ENCODE data around the gene CEACAM7. TPM values are rescaled to one million over a fixed set of nuclear protein-coding genes. Genes with fewer than 3 reads are reported as not detected.

Gene CEACAM7
- total RNA-seq, 4 donors from 2014 or later, result 0.83 to 2.1 TPM; not detected in 2

DNA sequence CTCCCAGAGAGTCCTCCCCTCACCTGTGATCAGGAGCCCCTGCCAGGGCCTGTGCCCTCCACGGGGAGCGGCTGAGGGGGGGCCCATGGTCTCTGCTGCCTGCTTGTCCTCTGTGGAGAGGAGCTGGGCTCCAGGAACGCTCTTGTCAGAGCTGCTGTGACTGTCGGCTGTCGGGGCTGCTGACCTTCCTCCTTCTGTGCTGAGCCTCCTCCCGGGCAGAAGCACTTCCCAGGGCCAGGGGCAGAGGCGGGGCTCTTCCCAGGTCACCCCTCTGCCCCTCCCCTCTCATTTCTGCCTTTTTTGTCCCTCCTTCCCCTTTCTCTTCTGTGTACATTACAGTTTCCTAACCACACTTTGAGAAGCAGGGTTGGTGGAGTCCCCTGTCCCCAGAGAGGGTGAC, 61.2 kb downstream of the CEACAM7 start, which contains the start of gene CEACAM4:
TSS of gene CEACAM4 (minus strand) at position 198 of the 400 bp plus-strand sequence. CDS start at position 87, 111 bp downstream.
- H3K27me3 ChIP-seq, result peaks cover 0 to 36% (median 0%) of the 10 kb centered on the region in 4 donors
- intact Hi-C loops (cut with DNase I), result no loop called here
- no peak within 1 kb of the TSS for H3K27ac ChIP-seq (replicated peaks in 1 of 4)
- WGBS, result 28% methylated on average over 7 of the region's 7 CpGs
- no peaks in the 10 kb centered on the region for H3K36me3 ChIP-seq
- H3K4me3 ChIP-seq, result peak within 1 kb of the TSS in 3 of 4 donors; percentile 9 to 31 (median 16)
- peak; percentile 89 for DNase-seq (ENCODE audit: extremely low spot score)
- TF ChIP-seq EP300 (IDR thresholded peaks at IDR 0.05) (no peak), POLR2AphosphoS5 (IDR thresholded peaks at IDR 0.05) (peak in 1 of 2 donors; percentile 44), POLR2A (IDR thresholded peaks at IDR 0.05; ENCODE audit: low read depth) (no peak)
- peaks cover 0 to 14% (median 5%) of the 10 kb centered on the region in 4 donors for H3K9me3 ChIP-seq
- H3K4me1 ChIP-seq, result no peaks in the 10 kb centered on the region

DNA sequence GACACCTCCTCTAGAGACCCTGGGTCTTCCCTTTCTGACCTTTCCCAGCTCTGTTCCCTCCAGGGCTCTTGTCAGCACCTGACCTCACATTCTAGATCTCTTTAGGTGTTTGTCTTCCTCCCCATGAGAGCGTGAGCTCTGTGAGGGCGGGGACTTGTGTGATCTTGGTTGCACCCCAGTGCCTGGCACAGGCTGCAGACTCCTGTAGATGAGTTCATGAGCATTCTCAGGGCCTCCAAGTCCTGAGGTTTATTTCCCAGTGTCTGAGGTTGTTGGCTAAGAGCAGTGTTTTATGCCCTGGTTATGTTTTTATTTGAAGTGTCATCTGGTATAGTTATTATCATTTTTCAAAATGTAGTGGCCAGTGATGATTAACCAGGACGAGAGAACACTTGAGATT, 61.8 kb downstream of the CEACAM7 start:
- H3K4me1 ChIP-seq, result no peaks in the 10 kb centered on the region
- WGBS, result 52% methylated on average over 3 of the region's 3 CpGs
- H3K27me3 ChIP-seq, result peaks cover 0 to 41% (median 0%) of the 10 kb centered on the region in 4 donors
- no peak overlapping the region for H3K27ac ChIP-seq (replicated peaks in 1 of 4)
- DNase-seq (ENCODE audit: extremely low spot score), result peak; percentile 70
- intact Hi-C loops (cut with DNase I), result no loop called here
- peaks cover 0 to 10% (median 4%) of the 10 kb centered on the region in 4 donors for H3K9me3 ChIP-seq
- peak overlapping the region in 2 of 4 donors; percentile 9 to 16 for H3K4me3 ChIP-seq
- no peaks in the 10 kb centered on the region for H3K36me3 ChIP-seq
- TF ChIP-seq POLR2A (IDR thresholded peaks at IDR 0.05; ENCODE audit: low read depth) (no peak), EP300 (IDR thresholded peaks at IDR 0.05) (no peak), POLR2AphosphoS5 (IDR thresholded peaks at IDR 0.05) (no peak)
- TF ChIP-seq, protein P1, sequence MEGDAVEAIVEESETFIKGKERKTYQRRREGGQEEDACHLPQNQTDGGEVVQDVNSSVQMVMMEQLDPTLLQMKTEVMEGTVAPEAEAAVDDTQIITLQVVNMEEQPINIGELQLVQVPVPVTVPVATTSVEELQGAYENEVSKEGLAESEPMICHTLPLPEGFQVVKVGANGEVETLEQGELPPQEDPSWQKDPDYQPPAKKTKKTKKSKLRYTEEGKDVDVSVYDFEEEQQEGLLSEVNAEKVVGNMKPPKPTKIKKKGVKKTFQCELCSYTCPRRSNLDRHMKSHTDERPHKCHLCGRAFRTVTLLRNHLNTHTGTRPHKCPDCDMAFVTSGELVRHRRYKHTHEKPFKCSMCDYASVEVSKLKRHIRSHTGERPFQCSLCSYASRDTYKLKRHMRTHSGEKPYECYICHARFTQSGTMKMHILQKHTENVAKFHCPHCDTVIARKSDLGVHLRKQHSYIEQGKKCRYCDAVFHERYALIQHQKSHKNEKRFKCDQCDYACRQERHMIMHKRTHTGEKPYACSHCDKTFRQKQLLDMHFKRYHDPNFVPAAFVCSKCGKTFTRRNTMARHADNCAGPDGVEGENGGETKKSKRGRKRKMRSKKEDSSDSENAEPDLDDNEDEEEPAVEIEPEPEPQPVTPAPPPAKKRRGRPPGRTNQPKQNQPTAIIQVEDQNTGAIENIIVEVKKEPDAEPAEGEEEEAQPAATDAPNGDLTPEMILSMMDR (IDR thresholded peaks at IDR 0.05), result no peak

DNA sequence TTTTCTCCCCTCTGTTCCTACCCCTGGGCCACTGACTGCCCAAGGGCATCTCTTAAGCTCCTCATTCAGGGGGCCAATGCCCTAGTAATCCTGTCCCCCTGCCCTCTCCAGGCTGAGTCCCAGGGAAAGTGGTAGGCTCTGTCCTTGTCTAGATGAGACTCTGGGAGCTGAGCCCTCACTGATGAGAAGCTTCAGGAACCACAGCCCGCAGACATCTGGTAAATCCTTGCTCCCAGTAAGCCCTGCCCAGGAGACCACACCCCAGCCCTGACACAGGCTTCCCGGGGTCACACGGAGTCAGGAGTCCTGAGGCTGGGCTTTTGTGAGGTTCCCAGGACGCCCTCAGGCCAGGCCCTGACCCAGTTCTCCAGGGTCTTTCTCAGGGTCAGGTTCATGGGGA, 63.1 kb downstream of the CEACAM7 start:
- DNase-seq (ENCODE audit: extremely low spot score), result no peak
- H3K4me3 ChIP-seq, result no peak overlapping the region
- TF ChIP-seq POLR2AphosphoS5 (IDR thresholded peaks at IDR 0.05) (no peak), EP300 (IDR thresholded peaks at IDR 0.05) (no peak), POLR2A (IDR thresholded peaks at IDR 0.05; ENCODE audit: low read depth) (no peak)
- TF ChIP-seq, protein P1 (IDR thresholded peaks at IDR 0.05), result no peak
- no peaks in the 10 kb centered on the region for H3K36me3 ChIP-seq
- H3K27ac ChIP-seq (replicated peaks in 1 of 4), result no peak overlapping the region
- peaks cover 0 to 54% (median 0%) of the 10 kb centered on the region in 4 donors for H3K27me3 ChIP-seq
- intact Hi-C loops (cut with DNase I), result no loop called here
- H3K9me3 ChIP-seq, result no peaks in the 10 kb centered on the region
- no peaks in the 10 kb centered on the region for H3K4me1 ChIP-seq
- WGBS, result 50% methylated on average over 1 of the region's 4 CpGs

DNA sequence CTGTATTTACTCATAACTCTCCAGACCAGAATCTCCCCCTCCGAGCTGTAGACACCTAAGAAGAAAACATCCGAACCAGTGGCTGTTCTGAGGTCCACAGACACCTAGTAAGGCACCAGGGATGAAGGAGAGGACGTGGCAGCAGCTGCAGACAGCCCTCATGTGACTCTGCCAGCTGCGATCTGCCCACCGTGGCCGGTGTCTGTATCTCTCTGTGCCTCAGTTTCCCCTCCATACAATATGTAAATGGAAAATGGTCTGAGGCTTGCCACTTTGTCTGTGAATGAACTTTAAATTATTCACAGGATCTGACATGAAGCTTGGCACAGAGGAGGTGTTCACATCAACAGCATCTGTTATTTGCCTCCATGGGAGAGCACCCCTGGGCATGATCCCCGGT, 63.6 kb downstream of the CEACAM7 start:
- H3K27ac ChIP-seq (replicated peaks in 1 of 4), result no peak overlapping the region
- peaks cover 0 to 55% (median 0%) of the 10 kb centered on the region in 4 donors for H3K27me3 ChIP-seq
- H3K4me1 ChIP-seq, result no peaks in the 10 kb centered on the region
- H3K9me3 ChIP-seq, result no peaks in the 10 kb centered on the region
- intact Hi-C loops (cut with DNase I), result no loop called here
- 64% methylated on average over 4 of the region's 7 CpGs for WGBS
- DNase-seq (ENCODE audit: extremely low spot score), result peak; percentile 75
- TF ChIP-seq POLR2AphosphoS5 (IDR thresholded peaks at IDR 0.05), result no peak
- TF ChIP-seq POLR2A (IDR thresholded peaks at IDR 0.05; ENCODE audit: low read depth), result no peak
- TF ChIP-seq, protein P1 (IDR thresholded peaks at IDR 0.05), result no peak
- TF ChIP-seq EP300 (IDR thresholded peaks at IDR 0.05), result no peak
- H3K36me3 ChIP-seq, result no peaks in the 10 kb centered on the region
- H3K4me3 ChIP-seq, result no peak overlapping the region

DNA sequence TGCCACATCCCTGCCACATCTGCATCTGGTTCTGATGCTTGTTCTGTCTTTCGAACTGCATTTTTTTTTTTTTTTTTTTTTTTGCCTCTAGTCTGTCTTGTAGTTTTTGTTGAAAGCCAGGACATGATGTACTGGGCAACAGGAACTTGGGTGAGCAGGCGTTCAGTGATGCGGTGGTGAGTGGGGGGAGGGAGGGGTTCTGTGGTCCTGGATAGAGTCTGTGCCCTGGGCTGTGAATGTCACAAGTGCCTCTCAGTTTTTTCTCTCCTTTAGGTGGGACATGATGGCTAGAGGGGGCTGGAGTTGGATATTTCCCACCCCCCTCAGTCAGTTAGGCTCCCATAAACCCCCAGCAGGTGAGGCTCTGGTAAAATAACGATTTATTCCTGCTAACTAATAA, 64.7 kb downstream of the CEACAM7 start:
- no peak for TF ChIP-seq POLR2AphosphoS5 (IDR thresholded peaks at IDR 0.05)
- TF ChIP-seq POLR2A (IDR thresholded peaks at IDR 0.05; ENCODE audit: low read depth), result no peak
- TF ChIP-seq, protein P1 (IDR thresholded peaks at IDR 0.05), result no peak
- Histone ChIP-seq H3K4me3 (no peak overlapping the region), H3K27ac (replicated peaks in 1 of 4) (no peak overlapping the region), H3K27me3 (peaks cover 0 to 56% (median 0%) of the 10 kb centered on the region in 4 donors), H3K36me3 (no peaks in the 10 kb centered on the region), H3K9me3 (no peaks in the 10 kb centered on the region), H3K4me1 (no peaks in the 10 kb centered on the region)
- 44% methylated on average over 4 of the region's 4 CpGs for WGBS
- intact Hi-C loops (cut with DNase I), result no loop called here
- peak; percentile 55 for DNase-seq (ENCODE audit: extremely low spot score)

Small RNAs within 50 kb of the gene (small RNA-seq; reads per million reads assigned to genes)
- gene AC243960.4, result 0 reads per million in 3 donors

Other genes starting within 250 kb of the CEACAM7 start
- 10 to 100 TPM; 41.9 to 70.6 (median 61.2) TPM for gene DMAC2, start 248.4 kb downstream of the CEACAM7 start, total RNA-seq
- gene ERICH4, start 245.1 kb downstream of the CEACAM7 start, total RNA-seq, result not detected
- gene CEACAM21, start 112.1 kb downstream of the CEACAM7 start, total RNA-seq, result 1 to 10 TPM in 1 of 4 donors, under 1 TPM in 1, not detected in 2; 0.83 to 1.8 TPM
- 1 to 10 TPM in 2 of 4 donors, under 1 TPM in 2; 0.46 to 3.3 (median 1.1) TPM for gene CEACAM4, start 61.2 kb downstream of the CEACAM7 start, total RNA-seq
- gene CEACAM5, start 20.4 kb upstream of the CEACAM7 start, total RNA-seq, result 1 to 10 TPM in 1 of 4 donors, under 1 TPM in 1, not detected in 2; 0.83 to 2.2 TPM
- 1 to 10 TPM in 1 of 4 donors, under 1 TPM in 2, not detected in 1; under 0.01 to 1.3 (median 0.69) TPM for gene CEACAM6, start 67.3 kb upstream of the CEACAM7 start, total RNA-seq
- under 1 TPM in 1 of 4 donors, not detected in 3; 0.26 TPM for gene CEACAM3, start 108.3 kb upstream of the CEACAM7 start, total RNA-seq
- gene LYPD4, start 156.4 kb upstream of the CEACAM7 start, total RNA-seq, result not detected
- gene DMRTC2, start 156.8 kb upstream of the CEACAM7 start, total RNA-seq, result not detected
- 1,000 to 10,000 TPM in 3 of 4 donors, 100 to 1,000 TPM in 1; 893 to 1,378 (median 1,179) TPM for gene RPS19, start 172.0 kb upstream of the CEACAM7 start, total RNA-seq
- 1 to 10 TPM in 1 of 4 donors, under 1 TPM in 1, not detected in 2; 0.71 to 2.2 TPM for gene CD79A, start 189.0 kb upstream of the CEACAM7 start, total RNA-seq
- gene ARHGEF1, start 194.9 kb upstream of the CEACAM7 start, total RNA-seq, result 10 to 100 TPM; 54.5 to 71.8 (median 59.7) TPM
- under 1 TPM in 3 of 4 donors, not detected in 1; 0.32 to 0.42 (median 0.33) TPM for gene ERFL, start 240.2 kb upstream of the CEACAM7 start, total RNA-seq

Data from esophagus muscularis mucosa (tissue), 4 donors.